ENCODE data around the gene REC8. TPM values are rescaled to one million over a fixed set of nuclear protein-coding genes. Genes with fewer than 3 reads are reported as not detected.
A peak's percentile ranks its signal among the peaks of the same experiment; 100 is the strongest.

REC8 gene
- total and polyA plus RNA-seq, 2 of the 13 experiments (the other 11 are each of a cell fraction or from before 2014, with no cell fraction given), result 3.4 to 14.7 TPM

DNA sequence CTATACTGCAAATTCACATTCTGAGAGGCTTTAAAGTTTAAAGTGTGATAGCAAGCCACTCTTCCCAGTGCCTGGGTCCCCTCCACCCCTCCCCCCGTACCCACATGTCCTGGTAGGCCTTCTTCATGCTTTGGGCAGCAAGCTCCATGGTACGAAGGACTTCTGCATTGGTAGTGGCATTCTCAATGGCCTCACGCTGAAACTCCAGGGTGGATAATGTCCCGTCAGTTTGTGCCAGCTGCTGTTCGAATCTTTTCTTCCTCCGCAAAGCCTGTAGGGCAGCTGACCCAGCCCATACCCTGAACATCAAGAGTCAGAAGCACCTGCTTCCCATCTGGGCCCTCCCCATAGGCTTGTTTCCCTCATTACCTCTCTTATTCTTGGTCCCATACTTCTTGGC is 39.4 kb downstream of the REC8 start (continued):
- TF ChIP-seq, protein P1, sequence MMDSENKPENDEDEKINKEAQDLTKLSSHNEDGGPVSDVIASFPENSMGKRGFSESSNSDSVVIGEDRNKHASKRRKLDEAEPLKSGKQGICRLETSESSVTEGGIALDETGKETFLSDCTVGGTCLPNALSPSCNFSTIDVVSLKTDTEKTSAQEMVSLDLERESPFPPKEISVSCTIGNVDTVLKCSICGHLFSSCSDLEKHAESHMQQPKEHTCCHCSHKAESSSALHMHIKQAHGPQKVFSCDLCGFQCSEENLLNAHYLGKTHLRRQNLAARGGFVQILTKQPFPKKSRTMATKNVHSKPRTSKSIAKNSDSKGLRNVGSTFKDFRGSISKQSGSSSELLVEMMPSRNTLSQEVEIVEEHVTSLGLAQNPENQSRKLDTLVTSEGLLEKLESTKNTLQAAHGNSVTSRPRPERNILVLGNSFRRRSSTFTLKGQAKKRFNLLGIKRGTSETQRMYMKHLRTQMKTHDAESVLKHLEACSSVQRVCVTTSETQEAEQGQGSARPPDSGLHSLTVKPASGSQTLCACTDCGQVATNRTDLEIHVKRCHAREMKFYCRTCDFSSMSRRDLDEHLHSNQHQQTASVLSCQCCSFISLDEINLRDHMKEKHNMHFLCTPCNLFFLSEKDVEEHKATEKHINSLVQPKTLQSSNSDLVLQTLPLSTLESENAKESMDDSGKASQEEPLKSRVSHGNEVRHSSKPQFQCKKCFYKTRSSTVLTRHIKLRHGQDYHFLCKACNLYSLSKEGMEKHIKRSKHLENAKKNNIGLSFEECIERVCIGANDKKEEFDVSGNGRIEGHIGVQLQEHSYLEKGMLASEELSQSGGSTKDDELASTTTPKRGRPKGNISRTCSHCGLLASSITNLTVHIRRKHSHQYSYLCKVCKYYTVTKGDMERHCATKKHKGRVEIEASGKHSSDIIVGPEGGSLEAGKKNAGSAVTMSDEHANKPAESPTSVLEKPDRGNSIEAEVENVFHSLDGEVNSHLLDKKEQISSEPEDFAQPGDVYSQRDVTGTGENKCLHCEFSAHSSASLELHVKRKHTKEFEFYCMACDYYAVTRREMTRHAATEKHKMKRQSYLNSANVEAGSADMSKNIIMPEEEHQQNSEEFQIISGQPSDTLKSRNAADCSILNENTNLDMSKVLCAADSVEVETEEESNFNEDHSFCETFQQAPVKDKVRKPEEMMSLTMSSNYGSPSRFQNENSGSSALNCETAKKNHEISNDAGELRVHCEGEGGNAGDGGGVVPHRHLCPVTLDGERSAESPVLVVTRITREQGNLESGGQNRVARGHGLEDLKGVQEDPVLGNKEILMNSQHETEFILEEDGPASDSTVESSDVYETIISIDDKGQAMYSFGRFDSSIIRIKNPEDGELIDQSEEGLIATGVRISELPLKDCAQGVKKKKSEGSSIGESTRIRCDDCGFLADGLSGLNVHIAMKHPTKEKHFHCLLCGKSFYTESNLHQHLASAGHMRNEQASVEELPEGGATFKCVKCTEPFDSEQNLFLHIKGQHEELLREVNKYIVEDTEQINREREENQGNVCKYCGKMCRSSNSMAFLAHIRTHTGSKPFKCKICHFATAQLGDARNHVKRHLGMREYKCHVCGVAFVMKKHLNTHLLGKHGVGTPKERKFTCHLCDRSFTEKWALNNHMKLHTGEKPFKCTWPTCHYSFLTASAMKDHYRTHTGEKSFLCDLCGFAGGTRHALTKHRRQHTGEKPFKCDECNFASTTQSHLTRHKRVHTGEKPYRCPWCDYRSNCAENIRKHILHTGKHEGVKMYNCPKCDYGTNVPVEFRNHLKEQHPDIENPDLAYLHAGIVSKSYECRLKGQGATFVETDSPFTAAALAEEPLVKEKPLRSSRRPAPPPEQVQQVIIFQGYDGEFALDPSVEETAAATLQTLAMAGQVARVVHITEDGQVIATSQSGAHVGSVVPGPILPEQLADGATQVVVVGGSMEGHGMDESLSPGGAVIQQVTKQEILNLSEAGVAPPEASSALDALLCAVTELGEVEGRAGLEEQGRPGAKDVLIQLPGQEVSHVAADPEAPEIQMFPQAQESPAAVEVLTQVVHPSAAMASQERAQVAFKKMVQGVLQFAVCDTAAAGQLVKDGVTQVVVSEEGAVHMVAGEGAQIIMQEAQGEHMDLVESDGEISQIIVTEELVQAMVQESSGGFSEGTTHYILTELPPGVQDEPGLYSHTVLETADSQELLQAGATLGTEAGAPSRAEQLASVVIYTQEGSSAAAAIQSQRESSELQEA (CRISPR knock-in tag; IDR thresholded peaks at IDR 0.05; ENCODE audit: not compliant biosample characterization), result no peak
- TF ChIP-seq ARNT2 (CRISPR knock-in tag; IDR thresholded peaks at IDR 0.05; ENCODE audit: low read depth), result 0 out of 2 replicates have a peak, but pooled peaks have one; percentile 21
- no peak for TF ChIP-seq MTF1 (CRISPR knock-in tag; IDR thresholded peaks at IDR 0.05)
- TF ChIP-seq TSC22D2 (CRISPR knock-in tag; IDR thresholded peaks at IDR 0.05; ENCODE audit: borderline replicate concordance), result no peak
- no peak for TF ChIP-seq ZNF652 (CRISPR knock-in tag; IDR thresholded peaks at IDR 0.05; ENCODE audit: borderline replicate concordance, low read depth)
- no peak for TF ChIP-seq SMARCC2 (IDR thresholded peaks at IDR 0.05)
- TF ChIP-seq ZNF841 (CRISPR knock-in tag; IDR thresholded peaks at IDR 0.05; ENCODE audit: borderline replicate concordance), result no peak
- no peak for TF ChIP-seq HNRNPLL (IDR thresholded peaks at IDR 0.05; ENCODE audit: low read depth, low read length, poor library complexity, severe bottlenecking)
- TF ChIP-seq, protein P2, sequence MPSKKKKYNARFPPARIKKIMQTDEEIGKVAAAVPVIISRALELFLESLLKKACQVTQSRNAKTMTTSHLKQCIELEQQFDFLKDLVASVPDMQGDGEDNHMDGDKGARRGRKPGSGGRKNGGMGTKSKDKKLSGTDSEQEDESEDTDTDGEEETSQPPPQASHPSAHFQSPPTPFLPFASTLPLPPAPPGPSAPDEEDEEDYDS (CRISPR knock-in tag; IDR thresholded peaks at IDR 0.05), result no peak
- no peak for TF ChIP-seq ZNF468 (CRISPR knock-in tag; IDR thresholded peaks at IDR 0.05)
- TF ChIP-seq, protein P3, sequence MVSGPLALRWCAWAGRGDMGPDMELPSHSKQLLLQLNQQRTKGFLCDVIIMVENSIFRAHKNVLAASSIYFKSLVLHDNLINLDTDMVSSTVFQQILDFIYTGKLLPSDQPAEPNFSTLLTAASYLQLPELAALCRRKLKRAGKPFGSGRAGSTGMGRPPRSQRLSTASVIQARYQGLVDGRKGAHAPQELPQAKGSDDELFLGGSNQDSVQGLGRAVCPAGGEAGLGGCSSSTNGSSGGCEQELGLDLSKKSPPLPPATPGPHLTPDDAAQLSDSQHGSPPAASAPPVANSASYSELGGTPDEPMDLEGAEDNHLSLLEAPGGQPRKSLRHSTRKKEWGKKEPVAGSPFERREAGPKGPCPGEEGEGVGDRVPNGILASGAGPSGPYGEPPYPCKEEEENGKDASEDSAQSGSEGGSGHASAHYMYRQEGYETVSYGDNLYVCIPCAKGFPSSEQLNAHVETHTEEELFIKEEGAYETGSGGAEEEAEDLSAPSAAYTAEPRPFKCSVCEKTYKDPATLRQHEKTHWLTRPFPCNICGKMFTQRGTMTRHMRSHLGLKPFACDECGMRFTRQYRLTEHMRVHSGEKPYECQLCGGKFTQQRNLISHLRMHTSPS (CRISPR knock-in tag; IDR thresholded peaks at IDR 0.05; ENCODE audit: low read depth), result 0 out of 2 replicates have a peak, but pooled peaks have one; percentile 16
- TF ChIP-seq SRY (CRISPR knock-in tag; IDR thresholded peaks at IDR 0.05), result no peak
- 0 out of 4 replicates have a peak, but pooled peaks of 1 of the 2 experiments have one; percentile 26 for TF ChIP-seq POLR2A (IDR thresholded peaks at IDR 0.05; ENCODE audit: insufficient read depth in 1 of 2, low read depth in 2 of 2, low read length in 2 of 2)
- TF ChIP-seq ZNF607 (CRISPR knock-in tag; IDR thresholded peaks at IDR 0.05; ENCODE audit: borderline replicate concordance), result 0 out of 2 replicates have a peak, but pooled peaks have one; percentile 13
- TF ChIP-seq ZNF562 (CRISPR knock-in tag; IDR thresholded peaks at IDR 0.05; ENCODE audit: borderline replicate concordance), result no peak
- TF ChIP-seq ZNF383 (CRISPR knock-in tag; IDR thresholded peaks at IDR 0.05; ENCODE audit: borderline replicate concordance), result no peak
- TF ChIP-seq, protein P4, sequence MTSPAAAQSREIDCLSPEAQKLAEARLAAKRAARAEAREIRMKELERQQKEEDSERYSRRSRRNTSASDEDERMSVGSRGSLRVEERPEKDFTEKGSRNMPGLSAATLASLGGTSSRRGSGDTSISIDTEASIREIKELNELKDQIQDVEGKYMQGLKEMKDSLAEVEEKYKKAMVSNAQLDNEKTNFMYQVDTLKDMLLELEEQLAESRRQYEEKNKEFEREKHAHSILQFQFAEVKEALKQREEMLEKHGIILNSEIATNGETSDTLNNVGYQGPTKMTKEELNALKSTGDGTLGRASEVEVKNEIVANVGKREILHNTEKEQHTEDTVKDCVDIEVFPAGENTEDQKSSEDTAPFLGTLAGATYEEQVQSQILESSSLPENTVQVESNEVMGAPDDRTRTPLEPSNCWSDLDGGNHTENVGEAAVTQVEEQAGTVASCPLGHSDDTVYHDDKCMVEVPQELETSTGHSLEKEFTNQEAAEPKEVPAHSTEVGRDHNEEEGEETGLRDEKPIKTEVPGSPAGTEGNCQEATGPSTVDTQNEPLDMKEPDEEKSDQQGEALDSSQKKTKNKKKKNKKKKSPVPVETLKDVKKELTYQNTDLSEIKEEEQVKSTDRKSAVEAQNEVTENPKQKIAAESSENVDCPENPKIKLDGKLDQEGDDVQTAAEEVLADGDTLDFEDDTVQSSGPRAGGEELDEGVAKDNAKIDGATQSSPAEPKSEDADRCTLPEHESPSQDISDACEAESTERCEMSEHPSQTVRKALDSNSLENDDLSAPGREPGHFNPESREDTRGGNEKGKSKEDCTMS (CRISPR knock-in tag; conservative IDR thresholded peaks at IDR 0.05), result no peak
- no peak for TF ChIP-seq MXI1 (IDR thresholded peaks at IDR 0.05; ENCODE audit: borderline replicate concordance, low read depth, low read length)

Data from HepG2 (cell line).